ENCODE results near the gene CCDC182. TPM values are rescaled to one million over a fixed set of nuclear protein-coding genes. Genes with fewer than 3 reads are reported as not detected.
A peak's percentile ranks its signal among the peaks of the same experiment; 100 is the strongest.

Gene CCDC182
- total RNA-seq, 4 donors from 2014 or later: not detected

- no peaks in the 10 kb centered on the region for H3K4me1 ChIP-seq
- H3K9me3 ChIP-seq: no peaks in the 10 kb centered on the region
- no peak overlapping the region for H3K4me3 ChIP-seq
- no peaks in the 10 kb centered on the region for H3K27me3 ChIP-seq
- H3K27ac ChIP-seq: no peak overlapping the region
- WGBS, 2 donors (ENCODE audit: low coverage in 1 of 2): 77 to 100% methylated on average over 1 to 3 of the region's 3 CpGs
- TF ChIP-seq CTCF (IDR thresholded peaks at IDR 0.05): no peak
- TF ChIP-seq POLR2AphosphoS5 (IDR thresholded peaks at IDR 0.05): no peak
- no peak for DNase-seq
- intact Hi-C loops (cut with DNase I; ENCODE audit: low total_unique reads) (no loop called here), in situ Hi-C loops (cut with MboI; ENCODE audit: low pct_ligation_motif_present in 1 of 4, low pct_unique_long_range_greater_than_20kb in 1 of 4, low sequenced_read_pairs in 3 of 4) (loop anchor here in 3 of 4 donors (25.0 kb wide), 2 partner anchors 500 to 600 kb away; no protein-coding TSS in a partner anchor)
- no peaks in the 10 kb centered on the region for H3K36me3 ChIP-seq
Measured at GRCh38 chr17:57737450-57737849, 7.6 kb downstream of the CCDC182 start.

- Histone ChIP-seq H3K27me3 (no peaks in the 10 kb centered on the region), H3K36me3 (no peaks in the 10 kb centered on the region), H3K4me3 (no peak overlapping the region), H3K9me3 (no peaks in the 10 kb centered on the region), H3K27ac (no peak overlapping the region), H3K4me1 (no peaks in the 10 kb centered on the region)
- no peak for DNase-seq
- intact Hi-C loops (cut with DNase I; ENCODE audit: low total_unique reads) (no loop called here), in situ Hi-C loops (cut with MboI; ENCODE audit: low pct_ligation_motif_present in 1 of 4, low pct_unique_long_range_greater_than_20kb in 1 of 4, low sequenced_read_pairs in 3 of 4) (loop anchor here in 3 of 4 donors (25.0 kb wide), 2 partner anchors 498 to 598 kb away; no protein-coding TSS in a partner anchor)
- TF ChIP-seq CTCF (IDR thresholded peaks at IDR 0.05) (peak in 1 of 5 experiments; percentile 7), POLR2AphosphoS5 (IDR thresholded peaks at IDR 0.05) (no peak)
- WGBS, 2 donors (ENCODE audit: low coverage in 1 of 2): 74 to 90% methylated on average over 3 to 6 of the region's 6 CpGs
Measured at GRCh38 chr17:57735707-57736106, 9.4 kb downstream of the CCDC182 start.

- no peaks in the 10 kb centered on the region for H3K4me1 ChIP-seq
- no peaks in the 10 kb centered on the region for H3K9me3 ChIP-seq
- no peak for DNase-seq
- no peak for TF ChIP-seq EP300 (IDR thresholded peaks at IDR 0.05; ENCODE audit: low read depth)
- TF ChIP-seq POLR2A (IDR thresholded peaks at IDR 0.05): no peak
- TF ChIP-seq POLR2AphosphoS5 (IDR thresholded peaks at IDR 0.05): no peak
- no peak for TF ChIP-seq CTCF (IDR thresholded peaks at IDR 0.05)
- WGBS, 2 donors (ENCODE audit: low coverage in 1 of 2): 65 to 87% methylated on average over 3 of the region's 3 CpGs
- no peaks in the 10 kb centered on the region for H3K27me3 ChIP-seq
- no peak overlapping the region for H3K4me3 ChIP-seq
- intact Hi-C loops (cut with DNase I; ENCODE audit: low total_unique reads) (no loop called here), in situ Hi-C loops (cut with MboI; ENCODE audit: low pct_ligation_motif_present in 1 of 4, low pct_unique_long_range_greater_than_20kb in 1 of 4, low sequenced_read_pairs in 3 of 4) (loop anchor here in 3 of 4 donors (25.0 kb wide), 2 partner anchors 498 to 598 kb away; no protein-coding TSS in a partner anchor)
- H3K36me3 ChIP-seq: no peaks in the 10 kb centered on the region
- H3K27ac ChIP-seq: no peak overlapping the region
Measured at GRCh38 chr17:57735230-57735629, 9.9 kb downstream of the CCDC182 start.

- no peaks in the 10 kb centered on the region for H3K9me3 ChIP-seq
- intact Hi-C loops (cut with DNase I; ENCODE audit: low total_unique reads) (no loop called here), in situ Hi-C loops (cut with MboI; ENCODE audit: low pct_ligation_motif_present in 1 of 4, low pct_unique_long_range_greater_than_20kb in 1 of 4, low sequenced_read_pairs in 3 of 4) (loop anchor here in 3 of 4 donors (25.0 kb wide), 2 partner anchors 496 to 596 kb away; no protein-coding TSS in a partner anchor)
- H3K27me3 ChIP-seq: no peaks in the 10 kb centered on the region
- no peak for DNase-seq
- no peak overlapping the region for H3K27ac ChIP-seq
- TF ChIP-seq CTCF (IDR thresholded peaks at IDR 0.05) (no peak), POLR2AphosphoS5 (IDR thresholded peaks at IDR 0.05) (no peak), EP300 (IDR thresholded peaks at IDR 0.05; ENCODE audit: low read depth) (no peak), POLR2A (IDR thresholded peaks at IDR 0.05) (no peak)
- no peak overlapping the region for H3K4me3 ChIP-seq
- H3K36me3 ChIP-seq: no peaks in the 10 kb centered on the region
- no peaks in the 10 kb centered on the region for H3K4me1 ChIP-seq
- WGBS, 2 donors (ENCODE audit: low coverage in 1 of 2): 94 to 95% methylated on average over 2 of the region's 2 CpGs
Measured at GRCh38 chr17:57733085-57733484, 12.0 kb downstream of the CCDC182 start.

Measured in transverse colon (tissue), 4 donors.